ENCODE measurements around the gene PPM1M. TPM values are rescaled to one million over a fixed set of nuclear protein-coding genes. Genes with fewer than 3 reads are reported as not detected.

PPM1M gene, protein sequence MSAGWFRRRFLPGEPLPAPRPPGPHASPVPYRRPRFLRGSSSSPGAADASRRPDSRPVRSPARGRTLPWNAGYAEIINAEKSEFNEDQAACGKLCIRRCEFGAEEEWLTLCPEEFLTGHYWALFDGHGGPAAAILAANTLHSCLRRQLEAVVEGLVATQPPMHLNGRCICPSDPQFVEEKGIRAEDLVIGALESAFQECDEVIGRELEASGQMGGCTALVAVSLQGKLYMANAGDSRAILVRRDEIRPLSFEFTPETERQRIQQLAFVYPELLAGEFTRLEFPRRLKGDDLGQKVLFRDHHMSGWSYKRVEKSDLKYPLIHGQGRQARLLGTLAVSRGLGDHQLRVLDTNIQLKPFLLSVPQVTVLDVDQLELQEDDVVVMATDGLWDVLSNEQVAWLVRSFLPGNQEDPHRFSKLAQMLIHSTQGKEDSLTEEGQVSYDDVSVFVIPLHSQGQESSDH
- 10 to 100 TPM; 70.2 to 75.3 TPM for total RNA-seq

DNA sequence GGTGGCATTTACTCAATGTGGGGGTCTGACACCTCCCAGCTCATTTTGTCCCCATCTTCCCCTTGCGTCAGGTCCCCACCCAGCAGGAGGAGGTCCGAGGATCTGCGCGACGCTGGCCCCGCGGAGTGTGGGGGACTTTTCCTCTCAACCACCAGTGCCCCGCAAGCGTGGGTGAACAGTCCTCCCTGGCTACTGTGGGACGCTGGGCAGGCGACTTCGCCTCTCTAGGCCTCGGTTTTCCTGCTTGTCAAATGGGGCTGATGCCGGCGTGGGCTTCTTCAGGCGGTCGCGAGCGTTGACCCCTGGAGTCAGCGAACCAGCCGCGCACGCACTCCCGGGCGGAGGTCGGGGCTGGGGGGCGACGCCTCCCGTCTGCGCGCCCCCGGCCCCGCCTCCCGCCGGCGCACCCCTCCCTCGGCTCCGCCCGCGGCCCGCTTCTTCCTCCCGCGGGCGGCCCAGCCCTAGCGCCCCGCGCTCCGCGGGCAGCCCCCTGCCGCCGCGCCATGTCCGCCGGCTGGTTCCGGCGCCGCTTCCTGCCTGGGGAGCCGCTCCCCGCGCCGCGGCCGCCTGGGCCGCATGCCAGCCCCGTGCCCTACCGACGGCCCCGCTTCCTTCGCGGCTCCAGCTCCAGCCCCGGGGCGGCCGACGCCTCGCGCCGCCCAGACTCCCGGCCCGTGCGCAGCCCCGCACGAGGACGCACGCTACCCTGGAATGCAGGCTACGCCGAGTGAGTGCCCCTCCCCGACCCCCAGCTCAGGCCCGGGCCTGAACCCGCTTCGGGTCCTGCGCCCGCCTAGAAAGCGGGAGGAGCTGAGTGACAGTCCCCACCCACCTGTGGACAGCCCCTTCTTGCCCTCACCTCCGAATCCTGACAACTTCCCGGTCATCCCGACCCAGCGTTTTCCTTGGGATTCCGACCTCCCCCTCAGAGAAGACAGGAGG is at the start of gene PPM1M:
Gene PPM1M (plus strand): TSS at position 438 of the 942 bp plus-strand sequence. CDS start 66 bp downstream, at position 504.
- POLR2A ChIA-PET: interaction anchor here (0.8 to 19.3 kb wide), 6 partner anchors 8 to 34 kb away, joined by 3 to 246 read pairs (median 4); partner anchors contain the start of gene WDR82
- CTCF ChIA-PET: interaction anchor here (0.9 to 7.8 kb wide), 4 partner anchors 7 to 33 kb away, joined by 3 to 60 read pairs (median 10); partner anchors contain the start of gene WDR82

DNA sequence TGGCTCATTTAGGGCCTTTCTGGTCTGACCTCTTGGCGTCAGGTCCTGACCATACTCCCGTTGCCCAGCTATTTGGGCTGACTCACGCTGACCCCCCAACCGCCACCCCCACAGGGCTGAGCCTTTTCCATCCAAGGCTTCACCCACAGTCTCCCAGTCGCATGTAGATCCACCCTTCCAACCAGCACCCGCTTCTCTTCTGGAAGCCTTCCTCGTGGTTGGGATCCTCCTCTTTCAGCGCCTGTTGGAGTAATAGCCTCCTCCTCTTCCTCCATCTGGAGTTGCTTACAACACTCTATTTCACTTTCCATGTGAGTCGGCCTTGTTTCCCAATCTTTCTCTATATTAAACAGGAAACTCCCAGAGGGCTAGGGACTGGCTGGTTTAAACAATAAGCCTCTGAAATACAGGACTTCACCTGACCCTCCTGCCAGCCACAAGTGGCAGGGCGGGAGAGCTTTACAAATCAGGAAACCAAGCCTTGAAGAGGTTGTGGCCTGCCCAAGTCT is 49.7 kb upstream of the PPM1M start:
- ChIA-PET CTCF (interaction anchor here (1.6 kb wide), 1 partner anchor 194 kb away, joined by 3 read pairs; no protein-coding TSS in a partner anchor), POLR2A (no interaction called here)

DNA sequence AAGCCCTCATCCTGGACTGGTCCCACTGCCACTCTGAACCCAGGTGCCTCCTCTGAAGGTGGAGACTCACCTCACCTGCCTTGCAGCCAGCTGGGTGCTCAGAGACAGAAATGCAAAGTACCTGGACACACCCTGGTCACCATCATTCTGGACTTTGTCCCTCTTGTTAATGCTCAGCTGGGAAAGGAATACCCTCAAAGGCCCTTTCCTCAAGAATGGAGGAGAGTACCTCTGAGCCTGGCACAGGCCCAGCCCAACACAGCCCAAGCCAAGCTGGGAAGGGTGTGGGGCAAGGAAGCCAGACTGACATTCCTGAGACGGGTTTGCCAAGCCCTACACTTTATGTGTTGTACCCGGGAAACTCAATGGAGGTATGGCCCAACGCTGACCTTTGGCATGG is 48.6 kb upstream of the PPM1M start:
- POLR2A ChIA-PET: interaction anchor here (0.9 kb wide), 1 partner anchor 43 kb away, joined by 4 read pairs; the partner anchor contains the start of gene POC1A
- CTCF ChIA-PET: interaction anchor here (1.6 kb wide), 1 partner anchor 195 kb away, joined by 3 read pairs; no protein-coding TSS in a partner anchor

DNA sequence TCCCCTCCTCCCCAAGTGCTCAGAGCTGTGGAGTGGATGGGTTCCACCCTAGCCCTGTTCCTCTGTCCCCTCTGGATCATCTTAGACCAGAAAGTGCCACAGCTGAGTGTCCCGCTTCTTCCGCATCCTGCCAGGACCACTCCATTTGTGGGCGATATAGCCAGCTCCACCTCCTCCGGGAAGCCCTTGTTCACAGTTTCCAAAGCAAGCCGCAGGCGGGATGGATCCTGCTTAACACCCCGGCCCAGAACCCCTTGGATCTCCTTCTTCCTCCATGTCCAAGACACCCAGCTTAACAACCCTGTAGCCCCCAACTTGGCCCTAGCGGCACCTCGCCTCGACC is 48.1 kb upstream of the PPM1M start:
- POLR2A ChIA-PET: interaction anchor here (0.9 kb wide), 1 partner anchor 43 kb away, joined by 4 read pairs; the partner anchor contains the start of gene POC1A

DNA sequence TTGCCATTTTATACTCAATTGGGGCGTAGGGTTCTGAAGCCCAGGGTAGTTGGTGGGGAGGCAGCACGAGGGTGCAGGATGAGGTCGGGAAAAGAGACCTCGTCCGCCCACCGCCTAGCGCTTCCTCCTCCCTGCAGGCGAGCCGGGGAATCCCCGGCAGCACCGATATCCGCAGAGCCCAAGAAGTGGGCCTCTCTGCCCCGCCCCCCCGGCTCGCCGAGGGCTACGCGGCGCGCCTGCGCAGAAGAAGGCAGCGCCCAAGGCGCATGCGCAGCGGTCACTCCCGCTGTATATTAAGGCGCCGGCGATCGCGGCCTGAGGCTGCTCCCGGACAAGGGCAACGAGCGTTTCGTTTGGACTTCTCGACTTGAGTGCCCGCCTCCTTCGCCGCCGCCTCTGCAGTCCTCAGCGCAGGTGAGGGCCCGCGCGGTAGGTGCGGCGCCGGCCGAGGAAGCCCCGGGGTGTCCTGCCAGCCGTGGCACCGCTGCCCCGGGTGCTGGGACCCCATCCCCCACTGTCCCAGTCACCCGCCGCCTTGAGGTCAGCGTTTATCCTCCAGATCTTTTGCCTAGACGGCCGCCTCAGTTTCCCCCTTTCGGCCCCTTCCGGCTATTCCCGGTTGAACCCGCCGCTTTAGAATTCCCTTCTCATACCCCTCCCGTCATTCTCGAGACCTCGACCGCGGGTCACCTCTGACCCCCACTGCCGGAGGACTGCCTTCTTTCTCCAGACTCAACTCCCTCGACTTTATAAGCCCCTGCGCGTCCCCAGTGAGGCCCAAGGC is 47.5 kb upstream of the PPM1M start, which contains the start of gene ALAS1:
Gene ALAS1 (plus strand): TSS at position 319 of the 784 bp plus-strand sequence. CDS start 1,082 bp downstream, outside the sequence.
- ChIA-PET POLR2A (interaction anchor here (0.9 kb wide), 1 partner anchor 44 kb away, joined by 4 read pairs; the partner anchor contains the start of gene POC1A), CTCF (interaction anchor here (0.8 kb wide), 1 partner anchor 10 kb away, joined by 3 read pairs; no protein-coding TSS in a partner anchor)

More for the DNA sequence above, 48.1 kb upstream of the PPM1M start:
- CTCF ChIA-PET: interaction anchor here (0.8 to 1.6 kb wide), 2 partner anchors 10 to 196 kb away, joined by 3 read pairs; no protein-coding TSS in a partner anchor

DNA sequence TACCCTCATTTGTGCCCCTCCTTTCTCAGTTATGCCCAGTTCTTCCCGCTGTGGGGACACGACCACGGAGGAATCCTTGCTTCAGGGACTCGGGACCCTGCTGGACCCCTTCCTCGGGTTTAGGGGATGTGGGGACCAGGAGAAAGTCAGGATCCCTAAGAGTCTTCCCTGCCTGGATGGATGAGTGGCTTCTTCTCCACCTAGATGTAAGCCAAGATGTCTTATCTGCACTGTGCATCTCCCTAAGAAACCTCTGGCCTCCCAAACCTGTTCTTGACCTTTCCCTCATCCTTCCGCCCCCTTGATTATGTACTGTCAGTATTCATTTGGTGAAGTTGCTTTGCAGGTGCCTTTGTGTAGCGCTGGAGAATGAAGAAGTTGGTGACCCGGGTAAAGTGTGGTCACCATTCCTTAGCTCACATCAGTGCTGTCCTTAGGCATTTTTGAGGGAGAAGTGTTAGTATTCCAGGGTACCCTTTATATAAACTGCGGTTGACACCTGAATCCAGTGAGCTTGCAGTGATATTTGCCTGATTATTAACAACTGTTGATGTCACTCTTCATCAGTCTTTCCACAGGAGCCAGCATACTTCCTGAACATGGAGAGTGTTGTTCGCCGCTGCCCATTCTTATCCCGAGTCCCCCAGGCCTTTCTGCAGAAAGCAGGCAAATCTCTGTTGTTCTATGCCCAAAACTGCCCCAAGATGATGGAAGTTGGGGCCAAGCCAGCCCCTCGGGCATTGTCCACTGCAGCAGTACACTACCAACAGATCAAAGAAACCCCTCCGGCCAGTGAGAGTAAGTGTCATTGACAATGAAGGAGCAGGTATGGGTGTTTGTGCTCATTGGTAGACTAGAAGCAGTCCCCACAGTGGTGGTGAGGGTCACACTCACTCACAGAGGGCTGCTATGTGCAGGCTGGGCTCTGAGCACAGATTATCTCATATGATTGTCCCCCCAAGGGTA is 46.6 kb upstream of the PPM1M start:
- ChIA-PET POLR2A (interaction anchor here (0.5 kb wide), 1 partner anchor 21 kb away, joined by 5 read pairs; no protein-coding TSS in a partner anchor), CTCF (interaction anchor here (1.0 kb wide), 1 partner anchor 22 kb away, joined by 3 read pairs; no protein-coding TSS in a partner anchor)

DNA sequence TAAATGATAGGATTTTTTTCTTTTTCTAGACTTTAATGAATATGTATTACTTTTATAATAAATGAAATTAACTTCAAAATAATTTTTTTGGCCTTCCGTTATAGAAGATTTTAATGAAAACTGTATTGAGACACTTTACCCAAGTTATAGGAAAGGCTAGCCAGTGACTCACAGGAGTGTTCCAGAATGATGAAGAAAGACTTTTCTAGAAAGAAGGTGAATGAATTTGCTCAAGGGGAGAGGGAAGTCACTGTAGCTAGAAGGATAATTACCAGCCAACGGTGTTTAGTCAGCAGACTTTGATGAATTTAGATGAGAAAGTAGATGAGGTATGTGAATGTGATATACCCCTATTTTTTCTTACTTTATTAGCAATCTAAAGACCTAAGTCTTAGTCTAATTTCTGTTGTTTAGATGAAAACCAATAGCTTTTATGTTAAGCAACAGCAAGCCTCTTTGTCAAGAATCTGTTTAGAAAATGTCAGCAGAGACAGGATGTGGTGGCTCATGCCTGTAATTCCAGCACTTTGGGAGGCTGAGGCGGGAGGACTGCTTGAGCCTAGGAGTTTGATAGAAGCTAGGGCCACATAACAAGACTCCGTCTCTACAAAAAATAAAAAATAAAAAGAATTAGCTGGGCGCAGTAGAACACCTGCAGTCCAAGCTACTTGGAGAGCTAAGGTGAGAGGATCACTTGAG is 44.4 kb upstream of the PPM1M start:
- POLR2A ChIA-PET: no interaction called here
- CTCF ChIA-PET: interaction anchor here (0.5 to 0.9 kb wide), 2 partner anchors 54 to 200 kb away, joined by 3 read pairs; no protein-coding TSS in a partner anchor

DNA sequence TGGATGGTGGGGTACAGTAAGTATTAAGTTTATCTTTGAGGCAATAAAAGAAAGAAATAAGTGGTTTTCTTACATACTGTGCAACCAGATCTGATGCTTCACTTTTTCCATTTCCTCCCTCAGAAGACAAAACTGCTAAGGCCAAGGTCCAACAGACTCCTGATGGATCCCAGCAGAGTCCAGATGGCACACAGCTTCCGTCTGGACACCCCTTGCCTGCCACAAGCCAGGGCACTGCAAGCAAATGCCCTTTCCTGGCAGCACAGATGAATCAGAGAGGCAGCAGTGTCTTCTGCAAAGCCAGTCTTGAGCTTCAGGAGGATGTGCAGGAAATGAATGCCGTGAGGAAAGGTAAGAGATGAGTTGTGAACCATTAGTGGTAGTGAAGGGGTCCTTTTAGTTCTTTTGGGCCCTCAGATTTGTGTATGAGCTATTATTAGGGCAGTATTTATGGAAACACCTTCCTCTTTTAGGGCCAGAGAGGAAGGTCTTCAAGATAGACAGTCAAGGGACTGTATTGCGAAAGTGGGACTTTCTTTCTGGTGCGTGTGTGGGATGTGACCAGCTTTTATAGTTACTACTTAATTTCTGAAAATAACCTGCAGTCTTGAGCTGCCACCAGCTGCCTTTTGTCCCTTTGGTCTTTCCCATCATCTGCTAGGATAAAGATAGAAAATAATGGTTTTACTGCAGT is 43.0 kb upstream of the PPM1M start:
- CTCF ChIA-PET: interaction anchor here (0.9 to 1.3 kb wide), 4 partner anchors 17 to 229 kb away, joined by 3 to 4 read pairs (median 3); partner anchors contain the start of gene ABHD14B
- POLR2A ChIA-PET: interaction anchor here (0.5 kb wide), 1 partner anchor 76 kb away, joined by 3 read pairs; the partner anchor contains the start of gene WDR82

DNA sequence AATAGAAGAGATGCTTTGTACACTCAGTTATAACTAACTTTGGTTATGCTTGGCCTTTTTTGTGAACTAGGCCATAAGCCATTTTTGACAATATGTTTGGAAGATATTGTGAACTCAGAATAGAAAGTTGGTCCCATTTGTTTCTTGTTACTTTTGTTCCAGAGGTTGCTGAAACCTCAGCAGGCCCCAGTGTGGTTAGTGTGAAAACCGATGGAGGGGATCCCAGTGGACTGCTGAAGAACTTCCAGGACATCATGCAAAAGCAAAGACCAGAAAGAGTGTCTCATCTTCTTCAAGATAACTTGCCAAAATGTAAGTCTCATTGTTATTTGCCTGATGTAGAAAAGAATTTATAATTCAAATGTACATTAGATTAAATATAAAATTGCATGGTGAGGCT is 41.9 kb upstream of the PPM1M start:
- CTCF ChIA-PET: interaction anchor here (1.3 kb wide), 1 partner anchor 16 kb away, joined by 3 read pairs; no protein-coding TSS in a partner anchor
- POLR2A ChIA-PET: no interaction called here

DNA sequence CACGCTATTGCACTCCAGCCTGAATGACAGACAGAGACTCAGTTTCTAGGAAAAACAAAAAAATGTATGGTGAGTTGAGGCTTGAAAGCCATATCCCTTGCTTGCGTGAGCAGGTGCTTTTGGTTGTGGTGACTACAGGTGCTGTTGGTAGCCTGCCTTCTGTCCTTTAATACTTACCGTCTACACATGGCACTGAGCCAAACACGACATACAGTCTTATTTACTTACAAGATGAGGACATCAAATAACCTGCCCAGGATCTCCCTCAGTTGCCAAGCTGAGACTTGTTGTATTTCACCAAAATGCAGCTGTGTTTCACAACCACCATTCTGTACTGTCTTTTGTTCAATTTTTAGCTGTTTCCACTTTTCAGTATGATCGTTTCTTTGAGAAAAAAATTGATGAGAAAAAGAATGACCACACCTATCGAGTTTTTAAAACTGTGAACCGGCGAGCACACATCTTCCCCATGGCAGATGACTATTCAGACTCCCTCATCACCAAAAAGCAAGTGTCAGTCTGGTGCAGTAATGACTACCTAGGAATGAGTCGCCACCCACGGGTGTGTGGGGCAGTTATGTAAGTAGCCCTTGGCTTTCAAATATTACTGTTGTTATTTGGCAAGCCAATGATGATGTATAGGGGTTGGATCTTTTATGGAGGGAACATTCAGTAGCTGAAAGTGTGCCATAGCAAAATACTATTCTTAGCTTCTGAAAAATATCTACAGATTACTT is 41.1 kb upstream of the PPM1M start:
- ChIA-PET POLR2A (no interaction called here), CTCF (interaction anchor here (2.9 kb wide), 1 partner anchor 16 kb away, joined by 13 read pairs; no protein-coding TSS in a partner anchor)

DNA sequence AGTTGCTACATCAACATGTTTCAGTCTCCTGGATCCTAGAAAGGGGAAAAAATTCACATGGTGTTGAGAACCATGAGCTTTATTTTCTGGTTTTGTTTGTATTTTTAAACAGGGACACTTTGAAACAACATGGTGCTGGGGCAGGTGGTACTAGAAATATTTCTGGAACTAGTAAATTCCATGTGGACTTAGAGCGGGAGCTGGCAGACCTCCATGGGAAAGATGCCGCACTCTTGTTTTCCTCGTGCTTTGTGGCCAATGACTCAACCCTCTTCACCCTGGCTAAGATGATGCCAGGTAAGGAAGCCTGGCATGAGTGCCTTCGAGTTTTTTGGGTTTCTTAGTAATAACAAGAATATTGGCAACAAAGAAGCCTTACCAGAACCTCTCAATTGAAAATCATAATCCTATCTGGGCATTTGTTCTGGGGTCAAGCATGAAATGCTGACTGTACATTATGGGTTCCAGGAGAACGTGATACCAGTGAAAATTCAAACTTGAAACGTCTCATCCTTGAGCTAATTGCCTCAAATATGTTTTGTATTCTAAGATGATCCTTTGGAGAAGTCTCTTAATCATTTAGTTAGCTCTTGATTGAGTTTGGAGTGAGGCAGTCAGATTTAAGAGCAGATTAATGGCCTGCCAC is 39.7 kb upstream of the PPM1M start:
- POLR2A ChIA-PET: no interaction called here
- CTCF ChIA-PET: interaction anchor here (0.9 to 2.9 kb wide), 3 partner anchors 15 to 204 kb away, joined by 3 to 13 read pairs (median 3); no protein-coding TSS in a partner anchor

DNA sequence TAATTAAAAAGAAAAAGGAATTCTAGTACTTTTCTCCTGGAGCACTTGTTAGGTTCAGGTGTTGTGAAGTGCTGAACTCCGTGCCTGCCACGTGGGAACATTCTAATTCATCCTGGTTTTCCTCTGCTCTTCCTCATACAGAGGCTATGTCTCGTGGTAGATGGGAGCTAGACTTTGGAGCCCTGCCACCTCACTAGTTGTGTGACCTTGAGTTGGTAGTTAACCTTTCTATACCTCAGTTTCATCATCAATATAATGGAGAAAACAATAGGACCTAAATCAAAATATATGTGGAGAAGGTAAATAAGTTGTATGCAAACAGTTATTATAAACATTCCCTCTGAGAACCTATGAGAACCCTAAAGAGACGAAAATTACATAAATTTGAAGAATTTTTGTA is 37.0 kb upstream of the PPM1M start:
- ChIA-PET CTCF (interaction anchor here (1.4 to 2.0 kb wide), 2 partner anchors 11 to 23 kb away, joined by 4 to 12 read pairs; no protein-coding TSS in a partner anchor), POLR2A (no interaction called here)

DNA sequence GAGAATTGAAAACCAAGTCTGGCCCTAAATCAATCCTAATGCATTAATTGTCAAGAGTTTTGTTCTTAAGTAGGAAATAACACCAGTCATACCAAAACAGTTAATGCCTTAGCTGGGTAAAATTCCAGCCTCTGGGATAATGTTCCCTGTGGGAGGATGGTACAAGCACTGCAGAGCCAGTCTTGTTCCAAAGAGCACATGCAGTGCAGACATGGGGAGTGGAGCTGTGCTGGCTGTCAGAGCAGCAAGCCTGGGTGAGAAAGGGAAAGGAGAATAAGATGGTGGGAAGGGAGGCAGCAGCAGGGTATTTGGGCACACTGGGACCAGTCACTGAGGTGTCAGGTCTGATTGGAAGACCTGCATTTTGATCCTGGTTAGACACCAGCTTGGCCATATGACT is 35.5 kb upstream of the PPM1M start:
- CTCF ChIA-PET: interaction anchor here (1.2 to 2.0 kb wide), 4 partner anchors 10 to 209 kb away, joined by 3 to 12 read pairs (median 4); no protein-coding TSS in a partner anchor

DNA sequence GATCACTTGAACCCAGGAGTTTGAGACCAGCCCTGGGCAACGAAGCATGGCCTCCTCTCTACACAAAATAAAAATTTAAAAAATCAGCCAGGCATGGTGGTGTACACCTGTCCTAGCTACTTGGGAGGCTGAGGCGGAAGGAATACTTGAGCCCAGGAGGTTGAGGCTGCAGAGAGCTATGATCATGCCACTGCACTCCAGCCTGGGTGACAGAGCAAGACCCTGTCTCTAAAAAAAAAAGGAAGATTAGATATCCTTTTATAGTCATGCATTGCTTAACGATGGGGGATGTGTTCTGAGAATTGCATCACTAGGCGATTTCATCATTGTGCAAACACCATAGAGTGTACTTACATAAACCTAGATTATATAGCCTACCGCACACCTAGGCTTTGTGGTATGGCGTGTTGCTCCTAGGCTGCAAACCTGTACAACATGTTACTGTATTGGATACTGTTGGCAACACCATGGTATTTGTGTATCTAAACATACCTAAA is 35.0 kb upstream of the PPM1M start:
- ChIA-PET POLR2A (interaction anchor here (0.5 to 0.6 kb wide), 2 partner anchors 174 to 229 kb away, joined by 4 to 6 read pairs; no protein-coding TSS in a partner anchor), CTCF (interaction anchor here (1.2 to 2.0 kb wide), 2 partner anchors 9 to 202 kb away, joined by 3 to 12 read pairs; no protein-coding TSS in a partner anchor)

More for the DNA sequence above, 35.5 kb upstream of the PPM1M start:
- POLR2A ChIA-PET: interaction anchor here (0.5 to 0.6 kb wide), 2 partner anchors 173 to 228 kb away, joined by 4 to 6 read pairs; no protein-coding TSS in a partner anchor

All from activated CD8-positive, alpha-beta memory T cell treated with anti-CD3 and anti-CD28 coated beads for 36 hours (primary cell).